ENCODE results near the gene POP4. TPM values are rescaled to one million over a fixed set of nuclear protein-coding genes. Genes with fewer than 3 reads are reported as not detected.

POP4 gene
- total and polyA plus RNA-seq, 2 of the 8 experiments (the other 6 are each of a cell fraction or from before 2014, with no cell fraction given) = 29.1 to 41.5 TPM

DNA sequence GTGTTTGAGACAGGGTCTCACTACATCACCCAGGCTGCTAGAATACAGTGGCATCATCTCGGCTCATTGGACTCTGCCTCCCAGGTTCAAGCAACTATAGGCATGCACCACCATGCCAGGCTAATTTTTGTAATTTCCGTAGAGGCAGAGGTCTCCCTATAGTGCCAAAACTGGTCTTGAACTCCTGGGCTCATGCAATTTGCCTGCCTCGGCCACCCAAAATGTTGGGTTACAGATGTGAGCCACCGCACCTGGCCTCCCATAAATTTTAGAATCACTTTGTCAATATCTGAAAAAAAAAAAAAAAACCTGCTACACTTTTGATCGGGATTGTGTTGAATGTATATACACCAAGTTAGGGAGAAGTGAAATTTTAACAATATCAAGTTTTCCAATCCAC, 47.3 kb downstream of the POP4 start:
- Histone ChIP-seq H3K18ac (ENCODE audit: extremely low read depth, low read length) (no peak overlapping the region), H2AFZ (ENCODE audit: low read length) (no peak overlapping the region), H2AK5ac (ENCODE audit: low read depth, low read length) (no peak overlapping the region), H4K20me1 (replicated peaks in 1 of 2; ENCODE audit: control insufficient read depth in 1 of 2, insufficient read depth in 2 of 2, low read length in 2 of 2) (no peaks in the 10 kb centered on the region), H2BK15ac (ENCODE audit: low read length) (no peak overlapping the region), H3K79me1 (ENCODE audit: low read depth, low read length) (no peaks in the 10 kb centered on the region), H3K23me2 (ENCODE audit: low read depth, low read length) (no peaks in the 10 kb centered on the region), H3K4me1 (replicated peaks in 1 of 4; ENCODE audit: control insufficient read depth in 3 of 4, insufficient read depth in 4 of 4, low read length in 3 of 4) (no peaks in the 10 kb centered on the region), H2BK120ac (replicated peaks; ENCODE audit: low read depth, low read length) (no peak overlapping the region), H3K9ac (replicated peaks in 1 of 4; ENCODE audit: extremely low read depth in 1 of 4, low read depth in 3 of 4, low read length in 3 of 4) (no peak overlapping the region), H3K4me2 (ENCODE audit: insufficient read depth in 1 of 2, low read depth in 2 of 2, low read length in 2 of 2) (no peak overlapping the region), H2BK12ac (ENCODE audit: low read depth, low read length) (no peak overlapping the region), H3K56ac (replicated peaks; ENCODE audit: insufficient read length, low read depth, low read length) (no peak overlapping the region), H3K9me3 (ENCODE audit: insufficient read depth in 2 of 2, low read depth in 1 of 2, low read length in 1 of 2) (0 out of 4 replicates have a peak, but pooled peaks cover 0 to 7% of the 10 kb centered on the region in 2 experiments), H3K27me3 (replicated peaks in 1 of 4; ENCODE audit: control insufficient read depth in 3 of 4, extremely low read depth in 1 of 4, insufficient read depth in 3 of 4, low read length in 3 of 4) (no peaks in the 10 kb centered on the region), H4K5ac (ENCODE audit: insufficient read length, low read depth, low read length) (no peak overlapping the region), H4K91ac (replicated peaks; ENCODE audit: insufficient read length, low read length) (no peak overlapping the region), H3K4ac (replicated peaks; ENCODE audit: insufficient read length, low read depth, low read length) (no peak overlapping the region), H3K23ac (ENCODE audit: insufficient read length) (no peak overlapping the region), H2BK20ac (ENCODE audit: low read length) (no peak overlapping the region), H3K79me2 (ENCODE audit: control insufficient read depth in 1 of 2, insufficient read depth in 2 of 2, low read length in 2 of 2) (no peaks in the 10 kb centered on the region), H2BK5ac (ENCODE audit: low read depth, low read length) (no peak overlapping the region), H3K14ac (ENCODE audit: insufficient read length) (no peak overlapping the region), H4K8ac (ENCODE audit: extremely low read depth, insufficient read depth, low read length) (no peak overlapping the region), H3K4me3 (ENCODE audit: extremely low read depth in 1 of 4, insufficient read depth in 2 of 4, low read depth in 3 of 4, low read length in 4 of 4) (no peak overlapping the region), H3K36me3 (ENCODE audit: control insufficient read depth in 2 of 4, insufficient read depth in 4 of 4, low read length in 3 of 4) (no peaks in the 10 kb centered on the region), H3K27ac (ENCODE audit: low read depth, low read length) (no peak overlapping the region)
- ChIA-PET POLR2A (ENCODE audit: partially characterized antibody) (no interaction called here), CTCF (ENCODE audit: partially characterized antibody) (interaction anchor here (0.7 kb wide), 1 partner anchor 1410 kb away, joined by 3 read pairs; no protein-coding TSS in a partner anchor)
- 80% methylated on average over 5 of the region's 5 CpGs; no CpG with 5 or more reads in 1 of the 2 experiments for WGBS, 2 experiments (ENCODE audit: extremely low coverage in 1 of 2, insufficient coverage in 1 of 2, insufficient read length in 1 of 2, insufficient replicate concordance in 2 of 2, low coverage in 1 of 2, low lambda C conversion rate in 2 of 2, missing lambda C conversion rate in 1 of 2)
- FAIRE-seq (no peak), DNase-seq (ENCODE audit: low read depth in 1 of 2, low spot score in 2 of 2) (no peak)
- no peak for TF ChIP-seq TAF7 (optimal IDR thresholded peaks at IDR 0.05; ENCODE audit: borderline replicate concordance, low read depth, low read length)
- TF ChIP-seq TEAD4 (IDR thresholded peaks at IDR 0.05; ENCODE audit: low read depth, low read length) = no peak
- TF ChIP-seq JUN (IDR thresholded peaks at IDR 0.05; ENCODE audit: low read depth, low read length) = no peak
- no peak for TF ChIP-seq RBBP5 (IDR thresholded peaks at IDR 0.05; ENCODE audit: borderline replicate concordance, low read depth, low read length)
- no peak for TF ChIP-seq RNF2 (IDR thresholded peaks at IDR 0.05; ENCODE audit: borderline replicate concordance, low read depth, low read length, missing control alignments, poor library complexity, severe bottlenecking)
- no peak for TF ChIP-seq SIX5 (IDR thresholded peaks at IDR 0.05; ENCODE audit: low read depth, low read length)
- TF ChIP-seq MAX (IDR thresholded peaks at IDR 0.05) = no peak
- TF ChIP-seq POU5F1 (IDR thresholded peaks at IDR 0.05; ENCODE audit: low read depth, low read length) = no peak
- no peak for TF ChIP-seq NANOG (IDR thresholded peaks at IDR 0.05; ENCODE audit: insufficient read depth, low read depth, low read length, poor library complexity, severe bottlenecking)
- no peak for TF ChIP-seq CREB1 (IDR thresholded peaks at IDR 0.05)
- TF ChIP-seq USF2 (IDR thresholded peaks at IDR 0.05; ENCODE audit: low read length) = no peak
- no peak for TF ChIP-seq TCF12 (IDR thresholded peaks at IDR 0.05; ENCODE audit: low read depth, low read length)
- TF ChIP-seq HDAC2 (IDR thresholded peaks at IDR 0.05; ENCODE audit: borderline replicate concordance in 1 of 2, low read depth in 2 of 2, low read length in 2 of 2) = no peak
